ENCODE data around the gene TRPM2.

TRPM2 gene

DNA sequence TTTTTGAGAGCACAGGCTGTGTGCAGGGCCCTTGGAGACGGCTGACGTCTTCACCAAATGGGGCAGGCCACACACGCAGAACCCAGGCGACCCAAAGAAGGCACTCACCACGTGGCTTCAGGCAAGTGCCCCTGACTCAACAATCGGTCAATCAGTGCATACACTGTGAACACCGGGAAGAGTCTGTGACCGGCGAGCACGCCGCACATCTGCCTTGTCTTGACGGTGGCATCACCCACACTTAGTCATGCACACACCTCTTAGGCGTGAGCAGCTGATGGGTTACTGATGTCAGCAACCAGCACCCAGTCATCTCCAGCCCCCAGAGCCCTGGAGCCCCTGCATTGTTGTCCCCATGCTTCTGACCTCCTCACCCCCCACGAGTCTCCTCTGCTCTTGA, 97.0 kb downstream of the TRPM2 start:
- no peak overlapping the region for H3K27ac ChIP-seq
- TF ChIP-seq ZFX (IDR thresholded peaks at IDR 0.05; ENCODE audit: borderline replicate concordance), result no peak

- no peak overlapping the region for H3K27ac ChIP-seq
- TF ChIP-seq ZFX (IDR thresholded peaks at IDR 0.05; ENCODE audit: borderline replicate concordance) (no peak), CTCF (IDR thresholded peaks at IDR 0.05) (no peak)
Observed at GRCh38 chr21:44450999-44451398, 97.6 kb downstream of the TRPM2 start.

GRCh38 chr21:44453120-44453519, 99.7 kb downstream of the TRPM2 start:
- TF ChIP-seq CTCF (IDR thresholded peaks at IDR 0.05), result no peak
- TF ChIP-seq ZFX (IDR thresholded peaks at IDR 0.05; ENCODE audit: borderline replicate concordance), result no peak

GRCh38 chr21:44454058-44454457, 100.6 kb downstream of the TRPM2 start:
- H3K27ac ChIP-seq, result no peak overlapping the region
- TF ChIP-seq ZFX (IDR thresholded peaks at IDR 0.05; ENCODE audit: borderline replicate concordance) (no peak), CTCF (IDR thresholded peaks at IDR 0.05) (no peak)

More at GRCh38 chr21:44453120-44453519, 99.7 kb downstream of the TRPM2 start:
- H3K27ac ChIP-seq, result no peak overlapping the region

- H3K27ac ChIP-seq, result peak within 1 kb of the TSS; percentile 42; the same call in 1 of the 2 replicates
- TF ChIP-seq ZFX (IDR thresholded peaks at IDR 0.05; ENCODE audit: borderline replicate concordance) (no peak), CTCF (IDR thresholded peaks at IDR 0.05) (no peak)
Observed at GRCh38 chr21:44454747-44455523, 101.5 kb downstream of the TRPM2 start, which contains the start of gene LRRC3. LRRC3 (plus strand) TSS chr21:44455510; CDS start chr21:44456645, 1,135 bp downstream.

- no peak for TF ChIP-seq ZFX (IDR thresholded peaks at IDR 0.05; ENCODE audit: borderline replicate concordance)
- peak; percentile 85 for TF ChIP-seq CTCF (IDR thresholded peaks at IDR 0.05)
- H3K27ac ChIP-seq, result peak overlapping the region; percentile 42; the same call in 1 of the 2 replicates
Observed at GRCh38 chr21:44455524-44456213, 102.2 kb downstream of the TRPM2 start.

- H3K27ac ChIP-seq, result no peak overlapping the region
- TF ChIP-seq ZFX (IDR thresholded peaks at IDR 0.05; ENCODE audit: borderline replicate concordance), result no peak
- TF ChIP-seq CTCF (IDR thresholded peaks at IDR 0.05), result peak; percentile 44
Observed at GRCh38 chr21:44456214-44456914, 102.9 kb downstream of the TRPM2 start.
